ENCODE measurements around the gene ELAC2.
A peak's percentile ranks its signal among the peaks of the same experiment; 100 is the strongest.

Gene ELAC2

GRCh38 chr17:13003454-13003851 lies 14.4 kb downstream of the ELAC2 start:
- TF ChIP-seq RAD21 (IDR thresholded peaks at IDR 0.05; ENCODE audit: low read depth) = no peak

GRCh38 chr17:13002761-13003453 lies 14.9 kb downstream of the ELAC2 start:
- TF ChIP-seq RAD21 (IDR thresholded peaks at IDR 0.05; ENCODE audit: low read depth) (peak; percentile 76), TCF12 (IDR thresholded peaks at IDR 0.05; ENCODE audit: low read depth) (no peak)

- TF ChIP-seq NFIC (IDR thresholded peaks at IDR 0.05) = 0 out of 2 replicates have a peak, but pooled peaks have one; percentile 36
- no peak for TF ChIP-seq MAX (IDR thresholded peaks at IDR 0.05)
- TF ChIP-seq ZBTB7A (IDR thresholded peaks at IDR 0.05; ENCODE audit: low read depth) = no peak
- no peak for TF ChIP-seq CEBPB (IDR thresholded peaks at IDR 0.05)
Measured at GRCh38 chr17:13001991-13002615, 15.7 kb downstream of the ELAC2 start.

- TF ChIP-seq YY1 (IDR thresholded peaks at IDR 0.05; ENCODE audit: low read depth) (no peak), TEAD4 (IDR thresholded peaks at IDR 0.05) (no peak), FOXM1 (IDR thresholded peaks at IDR 0.05; ENCODE audit: borderline replicate concordance, low read depth) (no peak), EP300 (IDR thresholded peaks at IDR 0.05; ENCODE audit: borderline replicate concordance) (no peak), REST (IDR thresholded peaks at IDR 0.05; ENCODE audit: low read depth) (no peak), NFIC (IDR thresholded peaks at IDR 0.05) (no peak), TCF12 (IDR thresholded peaks at IDR 0.05; ENCODE audit: low read depth) (no peak), CEBPB (IDR thresholded peaks at IDR 0.05) (no peak), TAF1 (IDR thresholded peaks at IDR 0.05; ENCODE audit: low read depth) (no peak), RAD21 (IDR thresholded peaks at IDR 0.05; ENCODE audit: low read depth) (no peak), ZBTB7A (IDR thresholded peaks at IDR 0.05; ENCODE audit: low read depth) (no peak), USF1 (IDR thresholded peaks at IDR 0.05) (no peak), EGR1 (IDR thresholded peaks at IDR 0.05) (no peak), CREB1 (IDR thresholded peaks at IDR 0.05; ENCODE audit: low read depth) (no peak), MAX (IDR thresholded peaks at IDR 0.05) (no peak)
Measured at GRCh38 chr17:13000561-13000960, 17.3 kb downstream of the ELAC2 start.

GRCh38 chr17:12998874-12999273 lies 19.0 kb downstream of the ELAC2 start:
- TF ChIP-seq TEAD4 (IDR thresholded peaks at IDR 0.05) (no peak), CREB1 (IDR thresholded peaks at IDR 0.05; ENCODE audit: low read depth) (no peak), EGR1 (IDR thresholded peaks at IDR 0.05) (no peak), EP300 (IDR thresholded peaks at IDR 0.05; ENCODE audit: borderline replicate concordance) (no peak), ZBTB7A (IDR thresholded peaks at IDR 0.05; ENCODE audit: low read depth) (no peak), REST (IDR thresholded peaks at IDR 0.05; ENCODE audit: low read depth) (no peak), USF1 (IDR thresholded peaks at IDR 0.05) (no peak), NFIC (IDR thresholded peaks at IDR 0.05) (no peak), MAX (IDR thresholded peaks at IDR 0.05) (no peak), TCF12 (IDR thresholded peaks at IDR 0.05; ENCODE audit: low read depth) (no peak), RAD21 (IDR thresholded peaks at IDR 0.05; ENCODE audit: low read depth) (no peak), TAF1 (IDR thresholded peaks at IDR 0.05; ENCODE audit: low read depth) (no peak), FOXM1 (IDR thresholded peaks at IDR 0.05; ENCODE audit: borderline replicate concordance, low read depth) (no peak), CEBPB (IDR thresholded peaks at IDR 0.05) (no peak), YY1 (IDR thresholded peaks at IDR 0.05; ENCODE audit: low read depth) (no peak)

GRCh38 chr17:12998461-12998860 lies 19.4 kb downstream of the ELAC2 start:
- TF ChIP-seq CREB1 (IDR thresholded peaks at IDR 0.05; ENCODE audit: low read depth) = no peak
- no peak for TF ChIP-seq FOXM1 (IDR thresholded peaks at IDR 0.05; ENCODE audit: borderline replicate concordance, low read depth)
- no peak for TF ChIP-seq CEBPB (IDR thresholded peaks at IDR 0.05)
- TF ChIP-seq EGR1 (IDR thresholded peaks at IDR 0.05) = no peak
- TF ChIP-seq TEAD4 (IDR thresholded peaks at IDR 0.05) = no peak
- TF ChIP-seq MAX (IDR thresholded peaks at IDR 0.05) = no peak
- no peak for TF ChIP-seq TAF1 (IDR thresholded peaks at IDR 0.05; ENCODE audit: low read depth)
- no peak for TF ChIP-seq ZBTB7A (IDR thresholded peaks at IDR 0.05; ENCODE audit: low read depth)
- no peak for TF ChIP-seq USF1 (IDR thresholded peaks at IDR 0.05)
- no peak for TF ChIP-seq REST (IDR thresholded peaks at IDR 0.05; ENCODE audit: low read depth)
- no peak for TF ChIP-seq YY1 (IDR thresholded peaks at IDR 0.05; ENCODE audit: low read depth)
- TF ChIP-seq RAD21 (IDR thresholded peaks at IDR 0.05; ENCODE audit: low read depth) = no peak
- no peak for TF ChIP-seq EP300 (IDR thresholded peaks at IDR 0.05; ENCODE audit: borderline replicate concordance)
- TF ChIP-seq TCF12 (IDR thresholded peaks at IDR 0.05; ENCODE audit: low read depth) = no peak
- no peak for TF ChIP-seq NFIC (IDR thresholded peaks at IDR 0.05)

Data from Ishikawa (cell line).